Hematopoietic multipotent progenitor cell (in vitro differentiated cells): ENCODE measurements around the gene CPD. TPM values are rescaled to one million over a fixed set of nuclear protein-coding genes. Genes with fewer than 3 reads are reported as not detected.
"Not testable (repeated sequence)": the region's sequence is repeated elsewhere in the genome, so short reads cannot be mapped to it uniquely, and the experiment has no call there.

Source experiments
- DNase-seq, 3 donors: peaks; one replicate each; pipeline ENCODE4 v3.0.0-alpha.2; 2011 to 2015; ENCODE audit warnings: low read depth in 2 of 3, low spot score in 2 of 3
- total RNA-seq: library from RNA; depleted of rRNA; stranded (reverse); fragments of >200 nt; gene quantifications from one replicate; pipeline ENCODE4 v1.2.3, GENCODE V29; 2012

CPD gene
- total RNA-seq, 1 donor, result 21.5 TPM

DNA sequence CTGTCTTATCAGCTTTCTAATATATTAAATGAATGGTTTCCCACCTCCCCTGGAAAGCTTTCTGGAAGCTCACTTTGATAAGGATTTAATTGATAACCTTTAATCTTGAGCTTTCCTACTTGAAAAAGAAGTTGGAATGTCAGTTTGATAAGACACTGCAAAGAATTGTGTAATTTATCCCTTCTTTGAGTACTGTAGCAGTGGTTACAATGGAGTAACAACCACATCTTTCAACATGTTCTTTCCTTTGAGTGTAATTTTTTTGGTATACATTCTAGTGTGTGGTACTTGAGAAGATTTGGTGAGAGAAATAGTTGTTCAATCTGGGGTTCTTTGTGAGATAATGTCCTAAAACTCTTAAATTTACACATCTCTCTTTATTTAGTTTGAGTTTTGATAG, 43.4 kb downstream of the CPD start:
- no peak for DNase-seq

- no peak for DNase-seq
Measured at GRCh38 chr17:30424471-30424870, 45.7 kb downstream of the CPD start.

GRCh38 chr17:30426292-30426691, 47.6 kb downstream of the CPD start:
- DNase-seq, result no peak

DNA sequence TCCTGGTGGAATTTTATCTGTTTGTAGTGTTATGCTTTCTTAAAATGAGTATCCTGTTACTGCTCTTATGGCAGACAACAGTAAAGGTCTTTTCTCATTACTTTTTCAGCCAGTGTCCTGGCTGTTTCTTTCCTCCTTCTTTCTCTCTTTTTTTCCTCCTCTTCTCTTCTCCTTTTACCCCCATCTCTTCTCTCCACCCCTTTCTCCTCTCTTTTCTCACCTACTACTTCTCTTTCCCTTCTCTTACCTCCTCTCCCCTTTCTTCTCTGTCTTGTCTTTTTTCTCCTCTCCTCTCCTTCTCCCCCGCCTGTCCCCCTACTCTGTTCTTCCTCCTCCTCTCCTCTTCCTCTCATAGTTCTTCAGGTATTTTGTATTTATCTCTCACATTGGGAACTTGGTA, 48.9 kb downstream of the CPD start:
- DNase-seq, result no peak

DNA sequence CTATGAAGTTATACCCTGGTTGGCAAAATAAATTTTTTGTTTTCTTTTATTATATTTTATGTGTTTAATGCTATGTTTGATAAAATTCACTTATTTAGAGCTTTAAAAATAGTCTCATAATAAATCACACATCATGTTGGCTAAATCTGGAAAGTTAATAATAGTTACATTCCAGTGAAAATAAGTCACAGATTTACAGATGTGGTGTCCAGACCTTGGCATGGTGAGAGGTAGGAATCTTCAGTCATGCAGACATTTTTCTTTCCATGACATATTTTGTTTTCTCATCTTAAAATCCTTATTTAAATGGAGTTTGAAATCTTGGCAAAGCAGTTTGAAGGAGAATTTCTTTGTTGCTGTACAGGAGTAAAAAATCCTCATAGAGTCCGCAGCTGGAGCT, 50.4 kb downstream of the CPD start:
- DNase-seq, result no peak

DNA sequence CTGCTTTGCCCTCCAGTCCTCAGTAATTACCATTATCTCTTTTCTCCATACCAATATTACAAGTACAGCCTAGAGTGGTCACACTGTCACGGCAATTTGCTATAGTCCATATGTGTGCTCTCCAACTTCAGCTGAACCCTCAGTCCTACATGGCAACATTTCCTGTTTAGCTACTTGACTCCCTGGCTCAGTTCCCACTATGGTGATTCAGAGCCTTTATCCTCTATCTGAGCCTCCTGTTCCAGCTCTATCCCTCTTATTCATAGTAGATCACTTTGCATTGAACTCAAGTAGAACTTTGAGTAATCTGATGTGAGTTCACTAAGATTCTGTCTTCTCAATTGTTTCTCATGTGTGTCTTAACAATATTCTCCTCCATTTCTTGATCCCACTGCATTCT, 54.8 kb downstream of the CPD start:
- DNase-seq, result peak in 1 of 3 donors; percentile 1

DNA sequence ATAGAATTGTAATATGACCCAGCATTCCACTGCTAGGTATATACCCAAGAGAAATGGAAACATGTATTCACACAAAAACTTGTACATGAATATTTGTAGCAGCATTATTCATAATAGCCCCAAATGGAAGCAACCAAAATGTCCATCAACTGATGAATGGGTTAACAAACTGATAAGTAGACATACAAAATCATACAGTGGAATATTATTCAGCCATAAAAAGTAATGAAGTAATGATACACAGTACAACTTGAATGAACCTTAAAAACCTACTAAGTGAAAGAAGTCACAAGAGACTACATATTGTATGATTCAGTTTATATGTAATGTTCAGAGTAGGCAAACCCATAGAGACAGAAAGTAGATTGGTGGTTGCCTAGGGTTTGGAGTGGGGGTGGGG, 58.0 kb downstream of the CPD start:
- no peak for DNase-seq

GRCh38 chr17:30443721-30444120, 65.0 kb downstream of the CPD start:
- no peak for DNase-seq

- DNase-seq, result not testable (repeated sequence)
Measured at GRCh38 chr17:30446640-30447039, 67.9 kb downstream of the CPD start.

- no peak for DNase-seq
Measured at GRCh38 chr17:30449480-30449879, 70.8 kb downstream of the CPD start.

GRCh38 chr17:30450125-30451027, 71.6 kb downstream of the CPD start:
- DNase-seq, result no peak

DNA sequence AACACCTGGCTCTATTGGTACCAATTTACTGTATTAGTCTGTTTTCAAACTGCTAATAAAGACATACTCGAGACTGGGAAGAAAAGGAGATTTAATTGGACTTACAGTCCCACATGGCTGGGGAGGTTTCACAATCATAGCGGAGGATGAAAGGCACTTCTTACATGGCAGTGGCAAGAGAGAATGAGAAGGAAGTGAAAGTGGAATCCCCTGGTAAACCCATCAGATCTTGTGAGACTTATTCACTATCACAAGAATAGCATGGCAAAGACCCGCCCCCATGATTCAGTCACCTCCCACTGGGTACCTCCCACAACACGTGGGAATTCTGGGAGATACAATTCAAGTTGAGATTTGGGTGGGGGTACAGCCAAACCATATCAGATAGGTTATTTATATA, 75.9 kb downstream of the CPD start:
- no peak for DNase-seq

DNA sequence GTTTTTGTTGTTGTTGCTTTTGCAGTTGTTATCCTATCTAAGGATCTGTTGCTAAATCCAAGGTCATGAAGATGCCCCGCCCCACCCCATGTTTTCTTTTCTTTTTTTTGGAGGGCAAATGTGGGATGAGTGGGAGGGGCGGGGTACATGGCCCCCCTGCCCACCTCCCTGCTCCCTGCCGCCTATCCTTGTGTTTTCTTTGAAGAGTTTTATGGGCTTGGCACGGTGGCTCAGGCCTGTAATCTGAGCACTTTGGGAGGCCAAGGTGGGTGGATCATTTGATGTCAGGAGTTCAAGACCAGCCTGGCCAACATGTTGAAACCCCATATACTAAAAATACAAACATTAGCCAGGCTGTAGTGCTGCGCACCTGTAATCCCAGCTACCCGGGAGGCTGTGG, 79.6 kb downstream of the CPD start:
- no peak for DNase-seq

DNA sequence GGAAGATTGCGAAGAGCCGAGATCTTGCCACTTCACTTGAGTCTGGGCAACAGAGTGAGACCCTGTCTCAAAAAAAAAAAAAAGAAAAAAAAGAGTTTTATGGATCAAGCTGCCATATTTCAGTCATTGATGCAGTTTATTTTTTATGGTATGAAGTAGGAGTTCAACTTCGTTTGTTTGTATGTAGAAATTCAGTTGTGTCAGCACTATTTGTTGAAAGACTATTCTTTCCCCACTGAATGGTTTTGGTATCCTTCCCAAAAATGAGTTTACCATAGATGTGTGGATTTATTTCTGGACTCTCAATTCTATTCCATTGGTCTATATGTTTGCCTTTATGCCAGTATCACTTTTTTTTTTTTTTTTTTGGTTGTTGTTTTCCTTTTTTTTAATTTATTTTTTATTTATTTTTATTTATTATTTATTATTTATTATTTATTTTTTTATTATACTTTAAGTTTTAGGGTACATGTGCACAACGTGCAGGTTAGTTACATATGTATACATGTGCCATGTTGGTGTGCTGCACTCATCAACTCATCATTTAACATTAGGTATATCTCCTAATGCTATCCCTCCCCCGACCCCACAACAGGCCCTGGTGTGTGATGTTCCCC, 80.2 kb downstream of the CPD start:
- DNase-seq, result not testable (repeated sequence)

GRCh38 chr17:30468465-30468864, 89.7 kb downstream of the CPD start:
- no peak for DNase-seq

GRCh38 chr17:30472238-30472890, 93.6 kb downstream of the CPD start:
- no peak for DNase-seq

DNA sequence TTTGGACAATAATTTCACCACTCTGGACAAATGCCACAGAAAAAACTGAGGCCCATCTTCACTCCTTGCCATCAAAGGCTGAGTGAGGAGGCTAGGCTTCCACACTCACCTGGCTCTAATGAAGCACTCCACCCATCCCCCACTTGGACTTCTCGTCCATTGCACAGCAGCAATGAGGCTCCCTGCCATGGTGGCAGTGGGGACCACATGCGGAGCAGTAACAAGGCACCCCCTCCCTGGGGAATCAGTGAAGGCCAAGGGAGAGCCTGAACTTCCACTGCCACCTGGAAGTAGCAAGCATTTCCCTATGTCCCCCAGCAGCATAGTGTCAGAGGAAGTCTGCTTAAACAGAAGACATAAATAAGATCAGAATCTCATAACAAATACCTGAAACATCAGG, 96.5 kb downstream of the CPD start:
- no peak for DNase-seq

- DNase-seq, result no peak
Measured at GRCh38 chr17:30476726-30477082, 98.0 kb downstream of the CPD start.

DNA sequence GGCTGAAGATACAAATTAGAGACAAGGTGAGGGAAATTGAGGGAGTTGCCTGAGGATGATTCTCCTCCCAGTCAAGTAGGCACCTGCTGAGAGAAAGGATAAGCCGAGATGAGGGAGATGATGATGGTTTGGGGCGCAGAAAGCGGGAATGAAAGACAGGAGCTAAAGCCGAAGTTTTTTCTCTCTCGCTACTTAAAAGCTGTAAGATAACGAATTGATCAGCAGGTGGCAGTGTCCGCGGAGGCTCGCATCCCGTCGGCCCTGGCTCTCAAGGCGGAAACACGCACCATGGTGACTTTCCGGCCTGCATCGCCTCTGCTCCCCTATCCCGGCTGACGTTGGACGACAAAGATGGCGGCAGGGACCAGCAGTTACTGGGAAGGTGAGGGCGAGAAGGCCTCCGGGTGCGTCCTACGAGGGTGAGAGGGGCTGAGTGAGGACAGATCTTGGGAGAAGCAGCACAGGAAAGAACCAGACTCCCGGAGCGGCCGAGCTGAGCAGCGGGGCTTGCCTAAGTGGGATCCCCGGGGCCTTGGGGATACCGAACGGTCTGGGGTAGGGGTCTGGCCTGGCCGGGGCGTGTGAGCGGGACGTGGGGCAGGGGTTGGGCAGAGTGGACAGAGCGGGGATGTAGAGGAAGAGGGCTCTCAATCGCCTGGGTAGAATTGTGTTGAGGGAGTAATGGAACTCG, 98.5 kb downstream of the CPD start, which contains the start of gene GOSR1:
GOSR1 (plus strand) TSS at position 326 of the 691 bp plus-strand sequence; CDS start at position 352, 26 bp downstream.
- DNase-seq, result peak; percentile 83 to 96 (median 95)

DNA sequence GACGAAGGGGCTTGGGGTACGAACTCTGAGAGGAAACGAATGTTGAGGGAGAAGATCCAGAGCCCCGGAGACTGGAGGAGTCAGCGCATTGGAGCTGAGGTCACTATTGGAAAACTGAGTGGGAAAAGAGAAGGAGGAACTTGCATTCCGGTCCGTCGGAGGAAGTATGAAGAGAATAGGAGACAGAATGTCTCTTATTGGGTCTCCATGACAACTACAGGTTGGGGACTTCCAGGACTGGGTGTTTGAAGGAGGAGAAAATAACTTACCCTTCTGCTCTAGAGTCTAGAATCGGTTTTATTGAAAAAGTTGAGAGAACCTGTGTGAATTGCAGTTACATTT, 99.0 kb downstream of the CPD start:
- peak in 2 of 3 donors; percentile 45 to 60 for DNase-seq

DNA sequence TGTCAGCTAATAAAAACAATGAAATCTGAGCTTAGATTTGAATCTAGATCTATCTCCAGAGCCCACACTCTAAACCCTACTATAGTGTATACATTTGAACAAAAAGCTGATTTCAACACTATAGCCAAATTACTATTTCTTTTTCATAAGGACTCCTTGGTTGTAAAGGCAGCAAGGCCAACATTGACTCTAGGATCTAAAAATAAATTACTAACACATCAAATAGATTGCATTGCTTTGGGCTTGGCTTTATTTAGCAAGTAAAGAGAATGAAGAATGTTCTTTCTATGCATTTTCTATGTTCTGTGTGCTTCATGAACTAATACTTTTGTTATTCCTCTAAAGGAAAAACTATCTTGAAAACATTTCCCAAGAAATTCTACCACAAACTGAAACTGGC, 103.8 kb downstream of the CPD start:
- no peak for DNase-seq
